ENCODE measurements around the gene NFS1. TPM values are rescaled to one million over a fixed set of nuclear protein-coding genes. Genes with fewer than 3 reads are reported as not detected.
"Not testable (repeated sequence)": the region's sequence is repeated elsewhere in the genome, so short reads cannot be mapped to it uniquely, and the experiment has no call there.

The NFS1 gene
- total RNA-seq, 1 experiment from 2014 or later = 29.5 TPM

GRCh38 chr20:35709259-35709658, 10.1 kb upstream of the NFS1 start:
- no peak for DNase-seq (ENCODE audit: low read depth)

GRCh38 chr20:35708502-35708901, 9.3 kb upstream of the NFS1 start:
- no peak for DNase-seq (ENCODE audit: low read depth)

GRCh38 chr20:35706591-35707529, 7.7 kb upstream of the NFS1 start:
- not testable (repeated sequence) for DNase-seq (ENCODE audit: low read depth)

GRCh38 chr20:35705894-35706293, 6.7 kb upstream of the NFS1 start:
- not testable (repeated sequence) for DNase-seq (ENCODE audit: low read depth)

GRCh38 chr20:35704514-35705261, 5.5 kb upstream of the NFS1 start:
- DNase-seq (ENCODE audit: low read depth) = no peak

GRCh38 chr20:35702824-35703695, 3.9 kb upstream of the NFS1 start:
- DNase-seq (ENCODE audit: low read depth) = no peak

GRCh38 chr20:35702051-35702823, 3.1 kb upstream of the NFS1 start:
- no peak for DNase-seq (ENCODE audit: low read depth)

GRCh38 chr20:35700625-35701148, 1.5 kb upstream of the NFS1 start:
- DNase-seq (ENCODE audit: low read depth) = no peak

- no peak for DNase-seq (ENCODE audit: low read depth)
Measured at GRCh38 chr20:35699957-35700624, 939 bp upstream of the NFS1 start.

- DNase-seq (ENCODE audit: low read depth) = no peak
Measured at GRCh38 chr20:35698298-35699126, 640 bp downstream of the NFS1 start.

GRCh38 chr20:35697696-35698297, 1.4 kb downstream of the NFS1 start:
- DNase-seq (ENCODE audit: low read depth) = no peak

- DNase-seq (ENCODE audit: low read depth) = no peak
Measured at GRCh38 chr20:35695978-35696377, 3.2 kb downstream of the NFS1 start.

- no peak for DNase-seq (ENCODE audit: low read depth)
Measured at GRCh38 chr20:35695245-35695749, 3.9 kb downstream of the NFS1 start.

- no peak for DNase-seq (ENCODE audit: low read depth)
Measured at GRCh38 chr20:35690265-35690664, 8.9 kb downstream of the NFS1 start.

GRCh38 chr20:35686872-35687271, 12.3 kb downstream of the NFS1 start:
- peak; percentile 16 for DNase-seq (ENCODE audit: low read depth)

- DNase-seq (ENCODE audit: low read depth) = not testable (repeated sequence)
Measured at GRCh38 chr20:35685368-35685767, 13.8 kb downstream of the NFS1 start.

- DNase-seq (ENCODE audit: low read depth) = no peak
Measured at GRCh38 chr20:35681960-35682359, 17.2 kb downstream of the NFS1 start.

GRCh38 chr20:35680452-35681183, 18.5 kb downstream of the NFS1 start:
- no peak for DNase-seq (ENCODE audit: low read depth)

Measured in Daoy (cell line).